B cell (primary cell): ENCODE measurements around the gene CUL5. TPM values are rescaled to one million over a fixed set of nuclear protein-coding genes. Genes with fewer than 3 reads are reported as not detected.

Source experiments
- ATAC-seq: fragments of 200-7000 bp; cut with Tn5 transposase; one replicate; pipeline ENCODE4 v1.10.0; 2021; ENCODE audit warnings: low read depth, mild to moderate bottlenecking, moderate number of reproducible peaks, moderate library complexity
- CTCF ChIA-PET: fragments of 350-600 bp; sonication (Branson Sonifier 250); formaldehyde crosslinking; loops from one replicate; lab custom pipeline; 2021; ENCODE audit warnings: antibody characterized with exemption, inconsistent platforms; lab: Charles Lee
- POLR2A ChIA-PET: fragments of 350-600 bp; sonication (Branson Sonifier 250); formaldehyde crosslinking; loops from one replicate; lab custom pipeline; 2021; ENCODE audit warnings: antibody characterized with exemption; lab: Charles Lee
- DNase-seq: peaks from one replicate; pipeline ENCODE4 v3.0.0; 2013
- H2AFZ ChIP-seq: 2 replicates; pipeline ENCODE4 v1.6.1; 2012; ENCODE audit warnings: mild to moderate bottlenecking, low read depth, low read length; ENCODE audit not compliant: insufficient read depth, poor library complexity, severe bottlenecking
- H3K27ac ChIP-seq, 2 donors: 1 replicate in 1 of 2; 2 replicates in 1 of 2; pipeline ENCODE4 v1.5.1; 2012 to 2013; ENCODE audit warnings: low read length in 2 of 2, mild to moderate bottlenecking in 2 of 2, moderate library complexity in 1 of 2
- H3K27me3 ChIP-seq, 4 experiments: fragments of 200-600 bp in 1 of 4; sonication (generic) in 1 of 4; replicated peaks in 1 of 4; 1 replicate in 2 of 4; 2 replicates in 2 of 4; pipeline versions ENCODE4 v1.6.1 to v1.7.0; 2013 to 2016; ENCODE audit warnings: low read length in 3 of 4, mild to moderate bottlenecking in 2 of 4, mixed read lengths in 1 of 4, moderate library complexity in 1 of 4; ENCODE audit not compliant: insufficient read depth in 4 of 4, control insufficient read depth in 3 of 4; ENCODE audit errors: control extremely low read depth in 1 of 4
- H3K36me3 ChIP-seq, 2 experiments: replicated peaks in 1 of 2; 1 replicate in 1 of 2; 2 replicates in 1 of 2; pipeline versions ENCODE4 v1.6.1 to v1.7.1; 2013; ENCODE audit warnings: low read length in 1 of 2; ENCODE audit not compliant: insufficient read depth in 2 of 2, control insufficient read depth in 1 of 2; ENCODE audit errors: control extremely low read depth in 1 of 2, extremely low read depth in 1 of 2
- H3K4me1 ChIP-seq, 2 donors: fragments of 200-600 bp in 1 of 2; sonication (generic) in 1 of 2; 1 replicate in 1 of 2; 2 replicates in 1 of 2; pipeline versions ENCODE4 v1.5.1 to v1.6.1; 2013 to 2017; ENCODE audit warnings: low read length in 2 of 2; ENCODE audit not compliant: control insufficient read depth in 2 of 2, insufficient read depth in 2 of 2
- H3K4me2 ChIP-seq: replicated peaks from 2 replicates; pipeline ENCODE3; 2012; ENCODE audit warnings: mild to moderate bottlenecking, low read depth, low read length; ENCODE audit not compliant: poor library complexity, severe bottlenecking
- H3K4me3 ChIP-seq, 5 experiments: fragments of 200-600 bp in 1 of 5; sonication (generic) in 1 of 5; 1 replicate in 3 of 5; 2 replicates in 2 of 5; pipeline versions ENCODE4 v1.5.1 to v1.7.0; 2011 to 2016; ENCODE audit warnings: low read length in 4 of 5, mild to moderate bottlenecking in 4 of 5, low read depth in 2 of 5, control low read depth in 1 of 5, moderate library complexity in 1 of 5; ENCODE audit not compliant: insufficient read depth in 1 of 5; ENCODE audit errors: control extremely low read depth in 1 of 5, extremely low read depth in 1 of 5
- H3K79me2 ChIP-seq: fragments of 200-600 bp; sonication (generic); one replicate; pipeline ENCODE4 v1.6.0; 2016; ENCODE audit warnings: low read length; ENCODE audit not compliant: control insufficient read depth, insufficient read depth
- H3K9ac ChIP-seq: fragments of 200-600 bp; sonication (generic); 2 replicates; pipeline ENCODE4 v1.6.1; 2017; ENCODE audit warnings: mild to moderate bottlenecking, low read length, moderate library complexity
- H3K9me3 ChIP-seq, 3 donors: one replicate each; pipeline versions ENCODE4 v1.6.1 to v1.7.1; 2013; ENCODE audit warnings: low read length in 2 of 3; ENCODE audit not compliant: control insufficient read depth in 2 of 3, insufficient read depth in 1 of 3; ENCODE audit errors: control extremely low read depth in 1 of 3
- H4K20me1 ChIP-seq: 2 replicates; pipeline ENCODE4 v1.6.0; 2012; ENCODE audit warnings: mild to moderate bottlenecking, low read length; ENCODE audit not compliant: insufficient read depth, control insufficient read depth, poor library complexity, severe bottlenecking
- H3K27ac Mint-ChIP-seq: one replicate; pipeline ENCODE4 v1.8.0; 2021; ENCODE audit warnings: mixed read lengths
- H3K27me3 Mint-ChIP-seq: one replicate; pipeline ENCODE4 v1.8.0; 2021; ENCODE audit warnings: mixed read lengths
- H3K4me1 Mint-ChIP-seq: one replicate; pipeline ENCODE4 v1.8.0; 2021; ENCODE audit warnings: mixed read lengths
- H3K4me3 Mint-ChIP-seq: one replicate; pipeline ENCODE4 v1.8.0; 2021; ENCODE audit warnings: mixed read lengths
- H3K9me3 Mint-ChIP-seq: one replicate; pipeline ENCODE4 v1.8.0; 2022; ENCODE audit warnings: mixed read lengths; ENCODE audit not compliant: insufficient read depth
- CTCF ChIP-seq: fragments of 200-600 bp; IDR thresholded peaks from one replicate; pipeline ENCODE4 v1.8.0; 2022; ENCODE audit warnings: antibody characterized with exemption, mild to moderate bottlenecking
- EZH2 ChIP-seq: IDR thresholded peaks from 2 replicates; pipeline ENCODE4 v1.6.1; 2012; ENCODE audit warnings: borderline replicate concordance, low read depth, mild to moderate bottlenecking, moderate library complexity, low read length; ENCODE audit not compliant: insufficient read depth, poor library complexity, severe bottlenecking
- WGBS: methylation state at CpG from one replicate; pipeline ENCODE4 v1.1.5; 2013; ENCODE audit warnings: missing lambda C conversion rate; ENCODE audit not compliant: insufficient coverage; 5-methylcytosine and 5-hydroxymethylcytosine counted together
- intact Hi-C: fragments of 100-400 bp; cut with micrococcal nuclease; formaldehyde crosslinking; loops from one replicate; pipeline ENCODE4 v1.10.0; 2022
- polyA plus RNA-seq: library from polyadenylated mRNA; depleted of rRNA; stranded (reverse); fragments of >200 nt; gene quantifications from 2 replicates; pipeline ENCODE4 v1.2.3, GENCODE V29; 2012
- total RNA-seq, 2 donors: library from RNA; stranded (reverse); fragments of 120-200 nt in 1 of 2; gene quantifications; 1 replicate in 1 of 2; 2 replicates in 1 of 2; pipeline versions ENCODE4 v1.2.3 to v1.2.4, GENCODE V29; 2013 to 2022

Gene CUL5
- total and polyA plus RNA-seq, 2 donors (not counting 1 experiment from before 2014, with no cell fraction given), result 29.4 to 44.1 TPM

- H3K27me3 ChIP-seq, result no peaks in the 10 kb centered on the region
- H3K27ac ChIP-seq, result no peak overlapping the region
- Mint-ChIP-seq H3K4me1 (peaks cover 8% of the 10 kb centered on the region), H3K9me3 (peaks cover 3% of the 10 kb centered on the region), H3K4me3 (no peak overlapping the region), H3K27ac (no peak overlapping the region), H3K27me3 (no peaks in the 10 kb centered on the region)
- H3K4me1 ChIP-seq, result no peaks in the 10 kb centered on the region
- H3K9ac ChIP-seq, result no peak overlapping the region
- no peak for ATAC-seq
- no peak for DNase-seq
- TF ChIP-seq CTCF (no peak), EZH2 (no peak)
- H3K79me2 ChIP-seq, result peaks cover 48% of the 10 kb centered on the region
- no peak overlapping the region for H3K4me3 ChIP-seq
- WGBS, result no CpG with 5 or more reads among the region's 1 CpG
- CTCF ChIA-PET, result no interaction called here
- peaks cover 7 to 53% of the 10 kb centered on the region in 2 experiments for H3K36me3 ChIP-seq
- intact Hi-C loops, result no loop called here
- H2AFZ ChIP-seq, result no peak overlapping the region
- peaks cover 25% of the 10 kb centered on the region for H4K20me1 ChIP-seq
- no peaks in the 10 kb centered on the region for H3K9me3 ChIP-seq
- POLR2A ChIA-PET, result no interaction called here
- H3K4me2 ChIP-seq, result no peak overlapping the region
Measured at GRCh38 chr11:108034952-108035351, 26.3 kb downstream of the CUL5 start.

- intact Hi-C loops, result no loop called here
- H3K4me2 ChIP-seq, result no peak overlapping the region
- Mint-ChIP-seq H3K9me3 (peaks cover 3% of the 10 kb centered on the region), H3K4me3 (no peak overlapping the region), H3K27me3 (no peaks in the 10 kb centered on the region), H3K4me1 (peaks cover 7% of the 10 kb centered on the region), H3K27ac (no peak overlapping the region)
- H4K20me1 ChIP-seq, result peaks cover 18% of the 10 kb centered on the region
- peaks cover 48% of the 10 kb centered on the region for H3K79me2 ChIP-seq
- peaks cover 7 to 55% of the 10 kb centered on the region in 2 experiments for H3K36me3 ChIP-seq
- WGBS, result 95% methylated on average over 3 of the region's 4 CpGs
- DNase-seq, result no peak
- no peak overlapping the region for H2AFZ ChIP-seq
- H3K27ac ChIP-seq, result no peak overlapping the region
- TF ChIP-seq CTCF (no peak), EZH2 (no peak)
- H3K9ac ChIP-seq, result no peak overlapping the region
- ChIA-PET POLR2A (no interaction called here), CTCF (no interaction called here)
- H3K4me3 ChIP-seq, result no peak overlapping the region
- ATAC-seq, result no peak
- H3K27me3 ChIP-seq, result no peaks in the 10 kb centered on the region
- no peaks in the 10 kb centered on the region for H3K4me1 ChIP-seq
- H3K9me3 ChIP-seq, result no peaks in the 10 kb centered on the region
Measured at GRCh38 chr11:108035690-108036089, 27.0 kb downstream of the CUL5 start.
